Activated T-helper 17 cell treated with anti-CD3 and anti-CD28 coated beads, Interleukin-2, amount 50 U/mL, for 72 hours (primary cell): ENCODE measurements around the gene ZNF254. TPM values are rescaled to one million over a fixed set of nuclear protein-coding genes. Genes with fewer than 3 reads are reported as not detected.
"Not testable (repeated sequence)": the region's sequence is repeated elsewhere in the genome, so short reads cannot be mapped to it uniquely, and the experiment has no call there.

ENCODE experiments used
- ATAC-seq: fragments of 150-1000 bp; cut with Tn5 transposase; replicated peaks from 2 replicates; pipeline ENCODE4 v1.10.0; 2021; ENCODE audit warnings: mild to moderate bottlenecking, moderate library complexity
- H3K27ac Mint-ChIP-seq: one replicate; pipeline ENCODE4 v1.8.0; 2022; ENCODE audit warnings: mixed read lengths
- H3K27me3 Mint-ChIP-seq: one replicate; pipeline ENCODE4 v1.8.0; 2022; ENCODE audit warnings: mixed read lengths
- H3K36me3 Mint-ChIP-seq: one replicate; pipeline ENCODE4 v1.8.0; 2022; ENCODE audit warnings: low read depth, mild to moderate bottlenecking, mixed read lengths
- H3K4me1 Mint-ChIP-seq: one replicate; pipeline ENCODE4 v1.8.0; 2022; ENCODE audit warnings: mixed read lengths
- H3K4me3 Mint-ChIP-seq: one replicate; pipeline ENCODE4 v1.8.0; 2022; ENCODE audit warnings: mild to moderate bottlenecking, mixed read lengths
- H3K9me3 Mint-ChIP-seq: one replicate; pipeline ENCODE4 v1.8.0; 2022; ENCODE audit warnings: mixed read lengths
- total RNA-seq, 2 donors: library from RNA; stranded (reverse); gene quantifications; one replicate each; pipeline ENCODE4 v1.2.3, GENCODE V29; 2022

ZNF254 gene
- total RNA-seq, 2 donors from 2014 or later: 9.6 to 10.2 TPM

DNA sequence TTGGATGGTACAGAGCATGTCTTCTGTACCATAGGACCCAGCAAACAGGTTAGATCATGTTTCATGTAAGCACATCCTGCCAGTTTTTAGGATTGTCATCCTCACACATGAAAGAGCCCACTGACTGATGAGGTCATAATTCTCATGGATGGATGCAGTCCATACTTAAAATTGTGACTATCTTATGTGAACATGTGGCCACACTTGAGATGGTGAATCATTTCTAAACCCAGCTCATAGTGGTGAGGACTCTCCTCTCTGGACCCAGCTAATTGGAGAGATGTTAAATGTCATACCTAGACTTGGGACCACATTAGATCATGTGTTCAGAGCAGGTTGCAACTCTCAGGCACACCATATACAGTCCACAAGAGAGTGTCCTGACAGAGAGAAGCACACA, 24.8 kb upstream of the ZNF254 start:
- no peak overlapping the region for H3K4me3 Mint-ChIP-seq
- H3K27ac Mint-ChIP-seq: peak overlapping the region; percentile 65
- no peaks in the 10 kb centered on the region for H3K9me3 Mint-ChIP-seq
- no peaks in the 10 kb centered on the region for H3K27me3 Mint-ChIP-seq
- peaks cover 52% of the 10 kb centered on the region for H3K36me3 Mint-ChIP-seq
- peaks cover 7% of the 10 kb centered on the region for H3K4me1 Mint-ChIP-seq
- ATAC-seq: peak; percentile 57

DNA sequence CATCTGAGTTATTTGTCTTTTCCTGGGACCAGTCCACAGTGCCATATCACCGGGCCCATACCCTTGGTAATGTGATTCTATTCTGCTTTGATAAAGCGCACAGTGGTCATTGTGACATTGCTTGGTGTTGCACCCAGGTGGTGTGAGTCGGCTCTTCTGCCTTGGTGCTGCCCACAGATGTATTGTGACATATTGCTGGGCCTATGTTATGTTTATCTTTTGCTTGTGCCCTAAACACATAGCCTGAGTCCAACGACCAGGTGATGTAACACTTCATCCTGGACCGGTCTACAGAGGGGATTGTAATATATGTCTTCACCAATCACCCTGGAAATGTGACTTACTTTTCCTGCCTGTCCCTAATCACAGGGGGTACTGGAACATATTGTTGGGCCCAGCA, 23.7 kb upstream of the ZNF254 start:
- Mint-ChIP-seq H3K27ac (no peak overlapping the region), H3K36me3 (peaks cover 51% of the 10 kb centered on the region), H3K4me1 (peaks cover 12% of the 10 kb centered on the region), H3K27me3 (no peaks in the 10 kb centered on the region), H3K9me3 (no peaks in the 10 kb centered on the region), H3K4me3 (no peak overlapping the region)
- ATAC-seq: no peak

DNA sequence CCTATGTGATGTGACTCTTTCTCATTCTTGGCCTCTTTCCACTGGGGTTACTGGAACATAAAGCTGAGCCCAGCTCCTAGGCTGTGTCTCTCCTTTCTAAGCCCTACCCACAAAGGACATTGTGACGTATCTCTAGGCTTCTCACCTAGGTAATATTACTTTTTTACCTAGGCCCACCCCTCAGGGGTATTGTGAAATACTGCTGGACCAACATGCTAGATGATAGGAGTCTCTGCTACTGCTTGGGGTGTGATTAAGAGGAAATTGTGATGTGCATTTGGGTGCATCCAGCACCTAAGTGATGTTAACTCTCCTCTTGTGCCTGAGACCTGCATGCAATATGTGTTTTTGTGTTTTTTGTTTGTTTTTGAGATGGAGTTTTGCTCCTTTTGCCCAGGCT, 22.8 kb upstream of the ZNF254 start:
- no peak overlapping the region for H3K27ac Mint-ChIP-seq
- no peaks in the 10 kb centered on the region for H3K27me3 Mint-ChIP-seq
- peaks cover 12% of the 10 kb centered on the region for H3K4me1 Mint-ChIP-seq
- peaks cover 42% of the 10 kb centered on the region for H3K36me3 Mint-ChIP-seq
- ATAC-seq: no peak
- no peaks in the 10 kb centered on the region for H3K9me3 Mint-ChIP-seq
- H3K4me3 Mint-ChIP-seq: no peak overlapping the region

DNA sequence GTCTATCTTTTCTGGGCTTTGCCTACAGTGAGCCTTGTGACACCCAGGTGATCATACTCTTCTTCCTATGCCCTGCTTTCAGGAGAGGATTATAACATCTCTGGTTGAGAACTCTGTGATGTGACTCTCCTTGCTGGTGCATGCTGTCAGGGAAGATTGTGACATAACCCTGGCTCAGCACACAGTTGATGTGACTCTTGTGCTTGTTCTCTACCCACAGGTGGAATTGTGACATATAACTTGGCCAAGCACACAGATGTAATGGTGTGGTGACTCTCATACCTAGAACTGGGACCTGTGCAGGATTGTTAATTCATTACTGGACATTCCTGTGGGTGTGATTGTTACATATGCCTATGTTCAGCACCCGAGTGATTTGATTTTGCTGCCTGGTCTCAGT, 21.7 kb upstream of the ZNF254 start:
- Mint-ChIP-seq H3K27ac (no peak overlapping the region), H3K9me3 (no peaks in the 10 kb centered on the region), H3K4me1 (peaks cover 12% of the 10 kb centered on the region), H3K4me3 (no peak overlapping the region), H3K36me3 (peaks cover 34% of the 10 kb centered on the region), H3K27me3 (no peaks in the 10 kb centered on the region)
- no peak for ATAC-seq

DNA sequence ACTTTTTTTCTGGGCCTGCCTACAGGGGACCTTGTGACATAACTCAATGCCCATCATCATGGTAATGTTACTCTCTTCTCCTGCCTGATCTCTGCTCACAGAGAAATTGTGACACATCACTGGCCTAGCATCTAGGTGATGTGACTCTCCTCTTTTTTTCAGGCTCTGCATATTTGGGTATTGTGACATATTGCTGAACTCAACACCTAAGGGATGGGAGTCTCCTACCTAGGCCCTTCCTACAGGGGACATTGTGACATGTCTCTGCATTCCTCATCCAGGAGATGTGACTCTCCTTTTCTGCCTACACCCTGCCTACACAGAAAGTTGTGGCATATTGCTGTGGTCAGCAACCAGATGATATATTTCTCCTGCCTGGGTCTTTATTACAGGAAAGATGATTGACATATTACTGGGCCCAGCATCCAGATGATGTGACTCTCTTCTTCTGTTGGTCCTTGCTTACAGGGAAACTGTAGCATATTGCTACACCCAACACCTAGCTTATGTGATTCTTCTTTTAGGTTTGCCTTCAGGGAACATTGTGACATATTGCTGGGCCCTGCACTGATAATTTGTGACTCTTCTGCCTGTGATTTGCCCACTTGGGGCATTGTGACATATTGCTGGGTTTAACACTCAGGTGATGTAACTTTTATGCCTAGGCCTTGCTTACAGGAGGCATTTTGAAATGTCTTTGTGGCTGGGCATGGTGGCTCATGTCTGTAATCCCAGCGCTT, 21.0 kb upstream of the ZNF254 start:
- Mint-ChIP-seq H3K27ac (no peak overlapping the region), H3K9me3 (no peaks in the 10 kb centered on the region), H3K4me3 (no peak overlapping the region), H3K36me3 (peaks cover 26% of the 10 kb centered on the region), H3K27me3 (no peaks in the 10 kb centered on the region), H3K4me1 (peaks cover 12% of the 10 kb centered on the region)
- no peak for ATAC-seq

DNA sequence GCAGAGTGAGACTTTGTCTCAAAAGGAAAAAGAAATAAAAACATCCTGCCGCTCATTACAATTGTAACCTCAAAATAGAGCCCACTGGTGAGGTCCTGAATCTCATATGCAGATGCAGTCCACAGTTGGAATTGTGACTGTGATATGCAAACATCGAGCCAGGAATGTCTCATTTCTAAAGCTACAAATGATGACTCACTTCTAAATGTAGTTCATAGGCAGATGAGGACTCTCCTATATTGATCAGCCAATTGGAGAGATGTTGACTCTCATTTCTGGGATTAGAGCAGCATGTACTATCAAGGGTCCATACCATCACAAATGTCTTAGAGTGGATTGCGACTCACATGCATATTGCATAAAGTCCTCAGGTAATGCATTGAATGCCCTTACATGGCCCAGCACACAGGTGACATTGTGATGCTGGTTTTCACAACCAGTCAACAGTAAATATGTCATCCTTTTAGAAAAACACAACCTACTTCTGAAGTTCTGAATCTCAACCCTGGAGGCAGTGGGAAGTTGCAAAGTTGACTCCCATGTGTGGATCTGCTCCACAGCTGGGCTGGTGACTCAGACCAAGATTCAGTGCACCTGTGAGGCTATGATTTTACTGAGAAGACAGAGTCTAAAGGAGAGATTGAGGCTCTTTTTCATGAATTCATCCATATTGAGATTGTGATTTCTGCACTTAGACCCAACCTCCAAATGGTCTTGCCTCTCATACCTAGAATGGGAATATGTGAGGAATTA, 16.9 kb upstream of the ZNF254 start:
- Mint-ChIP-seq H3K36me3 (peaks cover 49% of the 10 kb centered on the region), H3K9me3 (no peaks in the 10 kb centered on the region)
- ATAC-seq: peak; percentile 54

DNA sequence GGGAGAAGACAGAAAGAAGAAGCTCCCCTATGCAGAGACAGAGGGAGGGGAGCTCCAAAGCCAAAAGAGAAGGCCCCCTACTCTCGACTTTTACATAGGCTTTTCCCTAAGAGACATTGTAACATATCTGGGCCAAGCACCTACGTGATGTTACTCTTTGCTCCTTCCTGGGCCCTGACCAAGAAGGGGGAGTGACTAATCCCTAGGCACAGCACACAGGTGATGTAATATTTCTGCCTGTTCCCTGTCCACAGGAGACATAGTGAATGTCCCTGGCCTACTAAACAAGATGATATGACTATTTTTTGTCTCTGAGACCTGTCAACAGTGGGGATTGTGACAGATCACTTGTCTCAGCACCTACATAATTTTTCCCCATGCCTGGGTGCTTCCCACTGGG, 15.9 kb upstream of the ZNF254 start:
- ATAC-seq: peak; percentile 12
- H3K4me1 Mint-ChIP-seq: peaks cover 9% of the 10 kb centered on the region
- no peaks in the 10 kb centered on the region for H3K27me3 Mint-ChIP-seq

More for the DNA sequence above, 16.9 kb upstream of the ZNF254 start:
- H3K27me3 Mint-ChIP-seq: no peaks in the 10 kb centered on the region
- H3K4me1 Mint-ChIP-seq: peaks cover 9% of the 10 kb centered on the region
- no peak overlapping the region for H3K27ac Mint-ChIP-seq
- H3K4me3 Mint-ChIP-seq: no peak overlapping the region

DNA sequence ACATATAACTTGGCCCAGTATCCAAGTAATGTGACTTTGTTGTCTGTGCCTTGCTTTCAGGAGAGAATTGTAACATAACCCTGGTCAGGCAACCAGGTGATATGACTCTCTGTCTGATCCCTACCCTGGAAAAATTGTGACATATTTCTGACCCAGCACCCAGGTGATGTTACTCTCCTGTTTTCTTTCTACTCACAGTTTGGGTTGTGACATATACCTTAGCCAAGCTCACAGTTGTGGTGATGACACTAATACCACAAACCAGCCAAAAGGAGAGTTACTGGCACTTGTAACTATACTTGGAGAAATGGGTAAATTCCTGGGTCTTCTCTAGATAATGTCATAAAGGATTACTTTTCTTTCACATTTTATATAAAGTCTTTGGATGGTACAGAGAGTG, 14.3 kb upstream of the ZNF254 start:
- peak; percentile 38 for ATAC-seq
- no peaks in the 10 kb centered on the region for H3K9me3 Mint-ChIP-seq
- no peak overlapping the region for H3K27ac Mint-ChIP-seq
- H3K27me3 Mint-ChIP-seq: no peaks in the 10 kb centered on the region
- no peak overlapping the region for H3K4me3 Mint-ChIP-seq
- peaks cover 1% of the 10 kb centered on the region for H3K4me1 Mint-ChIP-seq
- peaks cover 44% of the 10 kb centered on the region for H3K36me3 Mint-ChIP-seq

More for the DNA sequence above, 15.9 kb upstream of the ZNF254 start:
- H3K27ac Mint-ChIP-seq: no peak overlapping the region
- no peak overlapping the region for H3K4me3 Mint-ChIP-seq
- H3K9me3 Mint-ChIP-seq: no peaks in the 10 kb centered on the region
- H3K36me3 Mint-ChIP-seq: peaks cover 50% of the 10 kb centered on the region

DNA sequence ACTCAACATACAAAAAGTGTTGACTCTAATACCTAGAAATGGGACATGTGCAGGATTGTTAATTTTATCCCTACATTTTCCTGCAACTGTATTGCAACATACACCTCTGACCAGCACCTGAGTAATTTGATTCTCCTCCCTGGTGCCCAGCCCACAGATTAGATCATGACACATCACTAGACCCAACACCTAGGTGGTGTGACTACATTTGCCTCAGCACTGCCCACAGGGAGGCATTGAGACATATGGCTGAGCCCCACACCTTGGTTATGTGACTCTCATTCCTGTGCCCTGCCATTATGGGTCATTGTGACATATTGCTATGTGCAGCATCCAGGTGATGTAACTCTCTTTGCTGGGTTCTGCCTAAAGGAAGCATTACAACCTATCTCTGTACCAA, 13.2 kb upstream of the ZNF254 start:
- H3K4me3 Mint-ChIP-seq: no peak overlapping the region
- no peaks in the 10 kb centered on the region for H3K4me1 Mint-ChIP-seq
- peaks cover 39% of the 10 kb centered on the region for H3K36me3 Mint-ChIP-seq
- no peaks in the 10 kb centered on the region for H3K9me3 Mint-ChIP-seq
- peak overlapping the region; percentile 19 for H3K27ac Mint-ChIP-seq
- ATAC-seq: peak; percentile 48
- no peaks in the 10 kb centered on the region for H3K27me3 Mint-ChIP-seq

DNA sequence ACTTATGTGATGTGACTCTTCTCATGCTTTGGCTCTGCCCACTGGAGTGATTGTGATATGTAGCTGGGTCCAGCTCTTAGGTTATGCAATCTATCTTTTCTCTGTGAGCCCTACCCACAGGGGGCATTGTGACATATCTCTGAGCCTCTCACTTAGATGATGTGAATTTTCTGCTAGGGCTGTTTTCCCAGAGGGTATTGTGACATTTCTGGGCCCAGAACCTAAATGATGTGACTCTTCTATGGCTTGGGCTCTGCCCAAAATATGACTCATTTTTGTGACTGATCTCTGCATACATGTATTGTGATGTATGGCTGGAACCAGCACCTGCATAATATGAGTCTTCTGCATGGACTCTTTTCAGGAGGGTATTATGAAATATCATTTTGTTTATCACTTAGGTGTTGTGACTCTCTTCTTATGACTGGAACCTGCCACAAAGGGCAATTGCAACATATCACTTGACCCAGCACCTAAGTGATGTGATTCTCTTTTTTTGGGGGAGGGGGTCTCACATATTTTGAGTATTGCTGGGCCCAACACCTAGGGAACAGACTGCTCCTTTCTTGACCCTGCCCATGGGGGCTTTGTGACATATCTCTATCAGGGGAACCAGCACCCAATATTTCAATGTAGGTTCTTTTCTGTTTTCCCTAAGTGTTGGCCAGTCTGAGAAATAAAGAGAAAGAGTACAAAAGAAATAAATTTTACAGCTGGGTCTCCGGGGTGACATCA, 12.1 kb upstream of the ZNF254 start:
- H3K27me3 Mint-ChIP-seq: no peaks in the 10 kb centered on the region
- H3K4me3 Mint-ChIP-seq: no peak overlapping the region
- H3K4me1 Mint-ChIP-seq: no peaks in the 10 kb centered on the region
- H3K9me3 Mint-ChIP-seq: no peaks in the 10 kb centered on the region
- peak; percentile 52 for ATAC-seq
- H3K36me3 Mint-ChIP-seq: peaks cover 45% of the 10 kb centered on the region
- peak overlapping the region; percentile 24 for H3K27ac Mint-ChIP-seq

DNA sequence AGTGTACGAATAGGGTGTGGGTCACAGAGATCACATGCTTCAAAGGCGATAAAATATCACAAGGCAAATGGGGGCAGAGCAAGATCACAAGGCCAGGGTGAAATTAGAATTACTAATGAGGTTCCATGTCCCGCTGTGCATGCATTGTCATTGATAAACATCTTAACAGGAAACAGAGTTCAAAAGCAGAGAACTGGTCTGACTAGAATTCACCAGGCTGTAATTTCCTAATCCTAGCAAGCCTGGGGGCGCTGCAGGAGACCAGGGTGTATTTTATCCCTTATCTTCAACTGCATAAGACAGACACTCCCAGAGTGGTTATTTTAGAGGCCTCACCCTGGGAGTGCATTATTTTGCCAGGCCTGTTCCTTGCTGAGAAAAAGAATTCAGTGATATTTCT, 11.5 kb upstream of the ZNF254 start:
- not testable (repeated sequence) for H3K4me3 Mint-ChIP-seq, ATAC-seq, H3K4me1 Mint-ChIP-seq, H3K27me3 Mint-ChIP-seq, H3K27ac Mint-ChIP-seq, H3K9me3 Mint-ChIP-seq
- peaks cover 50% of the 10 kb centered on the region for H3K36me3 Mint-ChIP-seq

DNA sequence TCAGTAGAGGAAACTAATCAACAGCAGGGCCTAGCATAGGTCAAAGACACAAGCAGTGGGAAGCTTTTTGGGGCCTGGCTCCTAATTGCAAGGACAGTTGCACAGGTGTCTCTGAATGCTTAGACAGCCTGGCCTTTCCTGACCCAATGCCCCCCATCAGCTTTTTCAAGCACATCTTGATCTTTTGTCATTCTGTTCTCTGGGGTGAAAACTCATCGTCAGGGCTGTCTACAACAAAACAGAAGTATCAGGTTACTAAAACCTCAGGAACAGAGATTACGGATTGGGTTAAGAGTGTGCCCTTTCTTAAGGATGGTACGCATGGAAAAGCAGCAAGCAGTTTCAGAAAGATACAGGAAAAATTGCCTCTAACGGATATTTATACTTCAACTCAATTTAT, 8.3 kb upstream of the ZNF254 start:
- no peaks in the 10 kb centered on the region for H3K9me3 Mint-ChIP-seq
- no peaks in the 10 kb centered on the region for H3K27me3 Mint-ChIP-seq
- H3K4me1 Mint-ChIP-seq: no peaks in the 10 kb centered on the region
- H3K27ac Mint-ChIP-seq: no peak overlapping the region
- ATAC-seq: no peak
- H3K36me3 Mint-ChIP-seq: peaks cover 36% of the 10 kb centered on the region
- no peak overlapping the region for H3K4me3 Mint-ChIP-seq

DNA sequence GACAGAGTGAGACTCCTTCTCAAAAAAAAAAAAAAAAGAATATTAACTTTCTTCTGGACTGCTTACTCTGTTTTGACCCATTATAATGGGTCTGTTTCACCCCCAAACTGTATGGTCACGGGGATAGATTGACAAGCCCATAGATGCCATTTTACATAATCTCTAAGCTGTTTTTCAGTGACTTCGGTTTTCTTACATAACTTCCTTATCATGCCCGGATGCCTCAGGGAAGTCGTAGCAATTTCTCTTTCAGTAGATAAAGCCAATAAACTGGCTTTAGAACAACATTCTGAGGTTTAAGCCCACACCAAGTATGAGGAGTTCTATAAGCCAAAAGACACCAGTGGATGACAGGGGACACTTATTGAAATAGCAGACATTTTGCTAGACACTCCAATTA, 5.9 kb upstream of the ZNF254 start:
- peaks cover 16% of the 10 kb centered on the region for H3K36me3 Mint-ChIP-seq
- no peaks in the 10 kb centered on the region for H3K4me1 Mint-ChIP-seq
- no peaks in the 10 kb centered on the region for H3K27me3 Mint-ChIP-seq
- no peaks in the 10 kb centered on the region for H3K9me3 Mint-ChIP-seq
- ATAC-seq: no peak
- no peak overlapping the region for H3K27ac Mint-ChIP-seq
- no peak overlapping the region for H3K4me3 Mint-ChIP-seq

DNA sequence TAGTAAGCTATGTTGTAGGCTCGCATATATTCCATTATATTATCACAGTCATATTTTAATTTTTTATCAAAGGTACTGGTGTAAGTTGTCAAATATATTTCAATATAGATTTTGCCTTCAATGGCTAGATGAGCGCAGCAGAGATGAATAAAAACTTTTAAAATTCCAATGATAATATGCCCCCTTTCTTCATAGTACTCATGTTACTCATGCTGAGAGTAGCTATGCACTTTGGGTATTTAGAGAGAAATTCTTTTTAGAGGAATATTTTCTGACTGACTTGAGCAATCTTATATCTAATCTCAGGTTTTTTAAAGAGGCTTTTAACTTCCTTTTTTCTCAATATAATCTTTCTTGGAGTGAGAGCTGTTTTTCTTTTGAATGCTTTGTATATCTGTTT, 11.4 kb downstream of the ZNF254 start:
- H3K27me3 Mint-ChIP-seq: no peaks in the 10 kb centered on the region
- H3K9me3 Mint-ChIP-seq: peaks cover 9% of the 10 kb centered on the region
- no peak for ATAC-seq
- H3K4me3 Mint-ChIP-seq: no peak overlapping the region
- peaks cover 73% of the 10 kb centered on the region for H3K36me3 Mint-ChIP-seq
- no peak overlapping the region for H3K27ac Mint-ChIP-seq
- peaks cover 5% of the 10 kb centered on the region for H3K4me1 Mint-ChIP-seq

DNA sequence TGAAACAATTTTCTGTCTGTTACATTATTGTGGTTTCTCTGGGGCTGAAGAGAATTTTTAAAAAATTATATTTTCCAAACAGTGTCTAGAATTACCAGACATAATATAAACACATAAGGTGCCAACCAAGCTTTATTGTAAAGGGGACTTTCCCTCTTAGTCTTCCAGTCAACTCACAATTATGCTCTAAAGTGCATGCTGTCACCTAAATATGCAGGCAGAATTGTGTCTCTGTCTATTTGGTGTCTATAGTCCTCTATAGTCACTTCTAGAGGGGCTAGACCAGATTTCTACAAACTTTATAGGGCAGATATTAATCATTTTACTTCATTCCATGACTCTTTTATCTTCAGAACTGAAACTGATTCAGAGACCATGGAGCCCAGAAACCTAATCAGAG, 12.8 kb downstream of the ZNF254 start:
- Mint-ChIP-seq H3K27me3 (no peaks in the 10 kb centered on the region), H3K27ac (no peak overlapping the region), H3K36me3 (peaks cover 74% of the 10 kb centered on the region), H3K4me3 (no peak overlapping the region), H3K4me1 (peaks cover 5% of the 10 kb centered on the region), H3K9me3 (peaks cover 15% of the 10 kb centered on the region)
- no peak for ATAC-seq
